Duodenal mucosa (tissue), 2 donors: ENCODE results near the gene SHISA6.

ENCODE experiments used
- H3K27ac ChIP-seq: one replicate; pipeline ENCODE4 v1.7.0; 2013; ENCODE audit warnings: low read depth, low read length
- H3K27me3 ChIP-seq, 2 donors: one replicate each; pipeline ENCODE4 v1.7.0; 2013; ENCODE audit warnings: low read length in 2 of 2, control low read depth in 1 of 2; ENCODE audit not compliant: insufficient read depth in 2 of 2, control insufficient read depth in 1 of 2
- H3K36me3 ChIP-seq, 2 donors: one replicate each; pipeline ENCODE4 v1.7.0; 2013; ENCODE audit warnings: low read length in 2 of 2, control low read depth in 1 of 2; ENCODE audit not compliant: insufficient read depth in 2 of 2, control insufficient read depth in 1 of 2
- H3K4me1 ChIP-seq, 2 donors: one replicate each; pipeline ENCODE4 v1.7.0; 2013; ENCODE audit warnings: low read length in 2 of 2, control low read depth in 1 of 2; ENCODE audit not compliant: insufficient read depth in 2 of 2, control insufficient read depth in 1 of 2
- H3K4me3 ChIP-seq, 2 donors: one replicate each; pipeline ENCODE4 v1.7.0; 2013; ENCODE audit warnings: low read length in 2 of 2, low read depth in 1 of 2
- H3K9ac ChIP-seq, 2 donors: one replicate each; pipeline ENCODE4 v1.7.0; 2013; ENCODE audit warnings: low read length in 2 of 2, low read depth in 1 of 2
- H3K9me3 ChIP-seq, 2 donors: one replicate each; pipeline ENCODE4 v1.7.0; 2013; ENCODE audit warnings: low read length in 2 of 2, control low read depth in 1 of 2; ENCODE audit not compliant: control insufficient read depth in 1 of 2

Gene SHISA6

GRCh38 chr17:11493936-11494335 is 252.9 kb downstream of the SHISA6 start:
- no peak overlapping the region for H3K4me3 ChIP-seq

DNA sequence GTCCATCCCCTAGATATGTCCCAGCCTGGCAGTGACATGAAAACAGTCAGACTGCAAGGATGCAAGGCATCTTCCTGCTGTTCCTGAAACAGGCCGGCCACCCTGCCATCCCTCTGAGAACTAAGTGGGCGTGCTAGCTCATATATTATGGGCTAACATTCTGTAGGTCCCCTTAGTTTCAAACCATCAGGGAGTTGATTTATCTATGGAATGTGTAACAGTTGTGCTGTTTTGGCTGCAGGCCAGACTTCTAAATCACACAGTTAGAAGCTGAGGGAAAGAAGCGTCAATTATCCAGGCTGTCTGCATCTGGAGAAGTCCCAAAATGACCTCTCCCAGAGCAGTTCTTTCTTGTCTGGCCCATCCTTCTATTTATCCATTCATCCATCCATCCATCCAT is 254.6 kb downstream of the SHISA6 start:
- Histone ChIP-seq H3K36me3 (no peaks in the 10 kb centered on the region), H3K9me3 (no peaks in the 10 kb centered on the region), H3K9ac (no peak overlapping the region), H3K27ac (no peak overlapping the region), H3K27me3 (no peaks in the 10 kb centered on the region), H3K4me3 (no peak overlapping the region), H3K4me1 (no peaks in the 10 kb centered on the region)

More at GRCh38 chr17:11493936-11494335, 252.9 kb downstream of the SHISA6 start:
- H3K36me3 ChIP-seq: no peaks in the 10 kb centered on the region
- no peaks in the 10 kb centered on the region for H3K9me3 ChIP-seq
- no peak overlapping the region for H3K9ac ChIP-seq
- no peak overlapping the region for H3K27ac ChIP-seq
- H3K27me3 ChIP-seq: no peaks in the 10 kb centered on the region
- no peaks in the 10 kb centered on the region for H3K4me1 ChIP-seq

GRCh38 chr17:11499881-11500280 is 258.9 kb downstream of the SHISA6 start:
- Histone ChIP-seq H3K9me3 (no peaks in the 10 kb centered on the region), H3K4me3 (no peak overlapping the region), H3K4me1 (no peaks in the 10 kb centered on the region), H3K27ac (no peak overlapping the region), H3K36me3 (no peaks in the 10 kb centered on the region), H3K27me3 (no peaks in the 10 kb centered on the region), H3K9ac (no peak overlapping the region)

- Histone ChIP-seq H3K4me3 (no peak overlapping the region), H3K27me3 (no peaks in the 10 kb centered on the region), H3K9ac (no peak overlapping the region), H3K9me3 (no peaks in the 10 kb centered on the region), H3K27ac (no peak overlapping the region), H3K4me1 (no peaks in the 10 kb centered on the region), H3K36me3 (no peaks in the 10 kb centered on the region)
These were observed 262.5 kb downstream of the SHISA6 start for GRCh38 chr17:11503308-11504035.

- no peak overlapping the region for H3K4me3 ChIP-seq
- H3K4me1 ChIP-seq: no peaks in the 10 kb centered on the region
- no peak overlapping the region for H3K27ac ChIP-seq
- H3K27me3 ChIP-seq: no peaks in the 10 kb centered on the region
- H3K9ac ChIP-seq: no peak overlapping the region
- H3K9me3 ChIP-seq: no peaks in the 10 kb centered on the region
- H3K36me3 ChIP-seq: no peaks in the 10 kb centered on the region
These were observed 265.6 kb downstream of the SHISA6 start for GRCh38 chr17:11506635-11507034.

DNA sequence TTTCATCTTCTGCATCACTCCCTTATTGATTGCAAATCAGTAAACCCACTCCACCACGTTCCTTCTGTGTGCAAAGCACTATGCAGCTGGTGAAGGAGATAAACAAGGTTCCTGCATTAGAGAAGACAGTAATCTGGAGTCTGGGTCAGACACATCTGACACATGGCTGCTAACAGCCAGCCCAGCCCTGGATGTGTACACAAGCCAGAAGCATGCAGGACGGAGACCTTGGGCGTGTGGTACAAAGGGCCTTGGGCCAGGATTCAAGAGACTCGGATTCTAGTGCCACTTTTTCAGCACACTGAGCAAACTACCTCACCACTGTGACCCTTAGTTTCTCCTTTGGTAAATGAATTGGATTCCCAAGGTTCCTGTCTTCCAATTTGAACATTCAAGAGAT is 270.7 kb downstream of the SHISA6 start:
- H3K4me3 ChIP-seq: no peak overlapping the region
- H3K27me3 ChIP-seq: peaks cover 0 to 5% of the 10 kb centered on the region in 2 donors
- no peaks in the 10 kb centered on the region for H3K4me1 ChIP-seq
- H3K27ac ChIP-seq: no peak overlapping the region
- H3K36me3 ChIP-seq: no peaks in the 10 kb centered on the region
- no peaks in the 10 kb centered on the region for H3K9me3 ChIP-seq
- no peak overlapping the region for H3K9ac ChIP-seq

DNA sequence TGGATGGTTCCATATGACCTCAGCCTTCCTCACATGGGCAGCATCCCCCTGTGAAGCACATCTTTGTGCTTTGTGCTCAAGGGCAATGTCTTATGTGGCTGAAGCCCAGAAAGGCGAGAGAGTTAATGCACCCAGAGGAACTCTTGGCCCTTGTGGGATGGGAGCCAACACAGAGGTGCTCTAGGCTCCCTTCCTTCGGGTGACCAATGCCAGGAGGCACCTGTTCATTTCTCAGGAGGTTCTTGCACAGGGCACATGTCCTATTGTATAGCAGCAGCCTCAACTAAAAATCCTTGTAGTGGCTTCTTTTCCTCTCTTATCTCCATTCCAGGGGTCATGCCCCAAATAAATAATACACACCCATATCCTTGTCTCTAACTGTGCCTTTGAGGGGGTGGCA is 273.6 kb downstream of the SHISA6 start:
- Histone ChIP-seq H3K4me3 (no peak overlapping the region), H3K4me1 (no peaks in the 10 kb centered on the region), H3K9me3 (no peaks in the 10 kb centered on the region), H3K27ac (no peak overlapping the region), H3K27me3 (peaks cover 0 to 5% of the 10 kb centered on the region in 2 donors), H3K36me3 (no peaks in the 10 kb centered on the region), H3K9ac (no peak overlapping the region)

GRCh38 chr17:11514981-11515680 is 274.1 kb downstream of the SHISA6 start:
- Histone ChIP-seq H3K27ac (no peak overlapping the region), H3K4me1 (no peaks in the 10 kb centered on the region), H3K9ac (no peak overlapping the region), H3K36me3 (no peaks in the 10 kb centered on the region), H3K9me3 (no peaks in the 10 kb centered on the region), H3K27me3 (peaks cover 0 to 5% of the 10 kb centered on the region in 2 donors), H3K4me3 (no peak overlapping the region)

GRCh38 chr17:11515901-11516300 is 274.9 kb downstream of the SHISA6 start:
- Histone ChIP-seq H3K27me3 (peaks cover 0 to 5% of the 10 kb centered on the region in 2 donors), H3K27ac (no peak overlapping the region), H3K4me3 (no peak overlapping the region), H3K9me3 (no peaks in the 10 kb centered on the region), H3K36me3 (no peaks in the 10 kb centered on the region), H3K4me1 (no peaks in the 10 kb centered on the region), H3K9ac (no peak overlapping the region)

- Histone ChIP-seq H3K9me3 (no peaks in the 10 kb centered on the region), H3K4me3 (no peak overlapping the region), H3K27me3 (no peaks in the 10 kb centered on the region), H3K36me3 (no peaks in the 10 kb centered on the region), H3K27ac (no peak overlapping the region), H3K9ac (no peak overlapping the region), H3K4me1 (no peaks in the 10 kb centered on the region)
These were observed 294.2 kb downstream of the SHISA6 start for GRCh38 chr17:11535231-11535630.
